Measurements from ENCODE around the gene REV1.

Gene REV1

DNA sequence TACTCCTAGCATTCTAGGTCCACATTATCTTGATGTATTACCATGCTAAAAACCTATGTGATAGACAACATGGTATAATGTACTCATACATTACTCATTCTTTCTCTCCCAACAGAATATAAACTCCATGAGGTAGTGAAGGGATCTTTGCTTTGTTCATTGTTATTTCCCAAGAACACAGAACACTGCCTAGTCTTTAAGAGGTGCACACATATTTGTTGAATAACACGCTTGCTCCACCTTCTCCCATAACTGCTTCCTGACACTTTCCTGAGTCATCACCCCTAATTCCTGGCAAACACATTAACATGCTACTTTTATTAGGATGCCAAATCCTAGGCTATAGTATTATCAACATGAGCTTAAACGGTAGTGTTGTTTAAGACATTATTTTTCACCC, 41.3 kb downstream of the REV1 start:
- DNase-seq (ENCODE audit: low spot score): no peak

DNA sequence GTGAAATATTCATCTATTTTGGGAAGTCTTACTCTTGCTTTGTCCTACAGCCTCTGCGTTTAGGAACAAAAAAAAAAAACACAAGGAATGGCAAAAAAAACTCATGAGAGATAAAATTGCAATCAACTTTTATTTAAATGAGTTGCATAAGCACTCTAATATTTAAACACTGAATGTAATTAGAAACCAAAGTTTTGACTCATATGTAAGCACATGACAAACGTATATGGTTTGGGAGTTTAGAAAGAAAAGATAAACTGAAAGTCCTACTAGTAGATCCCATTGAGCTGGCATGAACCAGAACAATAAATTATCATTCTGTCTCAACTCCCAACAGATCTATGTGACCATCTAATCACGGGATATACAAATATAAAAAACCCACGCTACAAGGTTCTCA, 44.8 kb downstream of the REV1 start:
- no peak for DNase-seq (ENCODE audit: low spot score)

DNA sequence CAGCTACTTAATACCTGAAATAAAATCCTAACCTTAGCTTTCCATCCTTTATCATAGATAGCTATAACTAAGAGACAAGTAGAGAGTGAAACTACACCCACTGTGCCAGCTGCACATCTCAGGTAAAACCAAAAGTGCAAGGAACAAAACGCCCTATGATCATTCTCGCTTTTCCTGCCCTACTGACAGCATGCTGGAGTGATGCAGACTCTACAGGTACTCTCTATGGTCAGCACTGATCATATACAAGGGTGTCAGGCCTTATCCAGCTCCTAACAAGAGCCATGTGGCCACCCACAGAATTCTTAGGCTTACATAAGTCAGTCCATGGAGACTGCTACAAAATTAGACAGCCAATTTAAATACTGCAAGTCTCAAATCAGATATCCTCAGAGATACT, 45.6 kb downstream of the REV1 start:
- no peak for DNase-seq (ENCODE audit: low spot score)

DNA sequence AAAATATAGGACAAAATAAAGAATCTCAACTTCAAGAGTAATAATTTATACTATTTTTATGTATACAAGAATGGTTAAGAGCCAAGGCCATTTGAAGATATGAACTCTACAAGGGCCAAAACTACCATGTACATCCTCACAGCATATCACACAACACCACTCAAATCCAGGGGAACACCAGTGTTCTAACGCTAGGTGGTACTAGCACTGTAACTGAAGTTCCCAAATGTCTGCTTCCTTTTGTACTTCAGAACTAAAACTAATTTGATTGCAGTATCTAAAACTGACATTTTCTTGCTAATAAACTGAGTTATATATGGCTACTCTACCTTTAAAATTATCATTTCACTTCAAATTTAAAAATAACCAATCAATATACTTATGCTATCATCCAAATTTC, 47.0 kb downstream of the REV1 start:
- DNase-seq (ENCODE audit: low spot score): no peak

DNA sequence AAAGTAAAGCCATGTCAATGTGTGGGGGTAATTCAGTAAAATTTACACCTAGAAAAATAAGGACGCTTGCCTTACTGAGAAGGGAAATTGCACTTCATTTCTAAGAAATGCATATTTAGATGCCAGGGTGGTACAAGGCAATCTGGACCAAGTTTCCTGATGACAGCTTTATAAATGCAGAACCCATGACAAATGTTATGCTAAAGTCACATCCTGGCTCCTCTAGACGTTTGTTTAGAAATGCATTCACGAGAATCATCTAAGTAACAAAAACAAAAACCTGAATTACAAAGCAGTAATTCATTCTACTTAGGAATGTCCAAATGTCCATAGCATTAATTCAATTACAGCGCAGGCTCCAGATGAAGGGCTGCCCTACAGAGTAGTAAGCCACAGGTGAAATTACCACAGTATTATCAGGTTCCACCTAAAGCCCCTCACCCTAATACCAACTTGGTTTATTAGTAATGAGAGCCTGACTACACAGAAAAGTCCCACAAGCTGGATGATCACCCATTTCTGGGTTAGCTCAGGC, 49.8 kb downstream of the REV1 start:
- no peak for DNase-seq (ENCODE audit: low spot score)

DNA sequence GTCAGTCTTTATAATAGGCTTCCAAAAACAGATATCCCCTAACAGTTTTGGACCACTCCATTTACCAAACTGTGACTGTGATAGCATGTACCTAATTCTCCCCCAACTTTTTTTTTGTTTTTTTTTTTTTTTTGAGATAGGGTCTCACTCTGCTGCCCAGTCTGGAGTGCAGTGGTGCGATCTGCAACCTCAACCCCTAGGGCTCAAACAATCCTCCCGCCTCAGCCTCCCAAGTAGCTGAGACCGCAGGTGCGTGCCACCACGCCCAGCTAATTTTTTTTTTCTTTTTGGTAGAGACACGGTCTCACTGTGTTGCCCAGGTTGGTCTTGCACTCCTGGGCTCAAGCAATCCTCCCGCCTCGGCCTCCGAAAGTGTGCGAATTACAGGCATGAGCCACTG, 52.9 kb downstream of the REV1 start:
- no peak for DNase-seq (ENCODE audit: low spot score)

DNA sequence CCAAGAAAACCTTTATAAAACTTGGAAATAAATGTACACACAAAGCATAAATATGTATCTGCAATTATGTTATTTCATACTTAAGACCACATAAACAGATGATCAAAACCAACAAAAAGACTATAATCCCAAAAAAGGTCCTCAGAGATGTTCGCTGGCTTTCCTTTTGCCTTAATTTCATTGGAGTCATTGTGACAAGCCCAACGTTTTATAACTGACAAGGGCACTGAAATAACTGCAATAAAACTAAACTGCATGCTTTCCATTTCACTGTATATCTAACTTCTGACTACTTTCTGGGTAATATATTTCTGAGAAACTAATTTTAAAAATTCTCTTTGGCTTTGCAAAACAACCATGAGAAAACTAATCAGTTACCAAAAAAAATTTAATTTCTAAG, 56.5 kb downstream of the REV1 start:
- no peak for DNase-seq (ENCODE audit: low spot score)

DNA sequence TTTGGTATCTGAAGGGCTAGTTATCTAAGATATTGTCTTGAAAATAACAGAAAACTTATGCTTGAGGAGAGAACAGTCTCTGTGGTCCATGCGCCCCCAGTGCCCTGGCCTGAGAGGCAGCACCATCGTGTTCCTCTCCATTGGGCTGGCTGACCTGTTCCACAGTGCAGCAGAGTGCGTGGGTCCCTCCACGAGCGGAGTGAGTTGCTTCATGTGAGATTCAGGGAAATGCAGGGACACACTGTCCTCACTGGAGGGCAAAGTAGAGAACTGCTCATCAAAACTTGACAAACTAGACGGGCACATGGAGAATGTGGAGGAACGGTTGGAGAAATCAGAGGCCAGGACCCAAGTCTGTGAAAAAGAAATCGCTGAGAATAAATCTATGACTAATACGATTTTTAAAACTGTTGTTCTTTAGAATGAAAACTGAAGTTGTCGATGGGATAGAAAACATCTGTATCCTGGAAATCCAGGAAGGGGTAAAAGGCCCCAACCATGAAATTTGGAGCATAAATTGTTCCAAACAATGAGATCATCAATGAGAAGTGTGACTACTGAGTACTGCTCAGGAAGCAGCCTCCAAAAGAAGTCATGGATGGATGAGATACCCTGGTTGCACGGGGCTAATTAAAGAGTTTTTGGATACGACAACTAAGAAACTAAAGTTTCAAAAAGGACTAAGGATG, 58.1 kb downstream of the REV1 start:
- no peak for DNase-seq (ENCODE audit: low spot score)

DNA sequence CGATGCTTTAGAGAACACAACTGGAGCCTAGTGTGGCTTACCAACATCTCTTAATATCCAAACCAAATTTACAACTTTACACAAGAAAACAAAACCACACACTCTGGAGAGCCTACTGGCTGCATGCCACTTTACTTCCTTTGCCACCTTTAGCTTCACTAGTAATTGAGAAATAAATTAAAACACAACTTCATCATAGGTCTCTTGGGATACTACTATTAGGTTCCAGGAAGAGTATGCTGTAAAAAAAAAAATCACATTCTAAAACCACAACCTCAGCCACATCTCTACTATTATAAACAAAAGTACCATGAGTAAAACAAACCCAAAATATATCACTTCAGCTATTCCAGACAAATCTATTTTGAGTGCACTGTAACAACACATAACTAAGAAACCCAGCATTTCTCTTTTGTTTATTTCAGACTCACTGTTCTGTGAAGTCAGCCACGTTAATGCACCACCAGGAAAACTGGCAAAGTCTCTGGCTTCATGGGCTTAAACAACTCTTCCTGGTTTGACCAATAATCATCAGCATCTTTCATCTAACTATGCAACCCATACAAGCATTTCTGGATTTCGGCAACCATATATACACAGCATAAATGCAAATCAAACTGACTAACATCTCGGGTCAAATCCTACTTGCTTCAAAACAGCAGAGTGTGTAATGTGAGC, 59.1 kb downstream of the REV1 start:
- DNase-seq (ENCODE audit: low spot score): no peak

DNA sequence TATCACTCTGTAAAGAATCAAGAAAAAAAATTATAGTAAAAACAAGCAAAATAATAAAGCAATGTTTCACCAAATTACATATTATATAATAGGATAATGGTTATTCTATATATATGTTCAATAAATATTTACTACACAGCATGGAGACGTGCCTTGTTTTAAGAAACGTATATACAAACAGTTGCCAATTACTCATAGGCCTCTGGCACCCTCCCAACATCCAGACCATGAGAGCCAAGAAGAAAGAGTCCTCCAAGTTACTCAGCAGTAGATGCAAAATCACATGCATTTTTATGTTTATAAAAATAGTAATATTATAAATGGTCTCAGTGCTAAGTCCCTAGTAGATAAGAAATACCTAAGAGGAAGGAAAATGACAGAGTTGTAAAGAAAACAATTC, 64.8 kb downstream of the REV1 start:
- no peak for DNase-seq (ENCODE audit: low spot score)

DNA sequence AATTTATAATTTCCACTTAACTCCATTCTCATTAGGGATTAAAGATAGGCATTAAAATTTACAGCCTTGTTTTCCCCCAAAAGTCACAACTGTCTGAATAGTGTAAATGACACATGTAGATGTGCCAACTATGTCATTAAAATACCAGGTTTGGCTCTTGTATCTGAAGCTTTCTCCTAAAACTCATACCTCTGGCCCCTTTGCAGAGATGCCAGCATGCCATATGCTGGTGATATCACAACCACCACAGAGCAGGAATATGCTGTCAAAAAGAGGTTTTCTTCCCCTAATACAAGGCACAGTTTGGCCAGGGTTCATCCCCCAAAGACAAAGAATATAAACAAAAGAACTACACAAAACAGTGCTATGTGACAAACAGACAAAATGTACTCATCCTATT, 65.4 kb downstream of the REV1 start:
- DNase-seq (ENCODE audit: low spot score): no peak

DNA sequence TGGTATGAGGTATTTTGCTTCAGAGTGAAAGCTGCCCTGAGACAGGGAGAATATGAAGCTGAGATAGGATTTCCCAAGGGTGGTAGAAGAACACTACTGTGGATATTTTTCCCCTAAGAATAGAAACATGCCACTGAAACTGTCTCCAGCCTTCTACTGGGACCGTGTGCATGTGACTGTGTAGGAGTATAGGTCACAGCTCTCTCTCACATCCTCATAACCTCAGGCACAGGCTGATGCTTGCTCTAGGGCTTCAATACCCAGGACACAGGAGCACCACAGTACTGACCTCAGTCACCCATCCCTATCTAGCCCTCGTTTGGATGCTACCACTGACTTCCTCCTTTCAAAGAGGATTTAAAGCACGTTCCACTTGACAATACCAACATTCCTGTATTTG, 67.2 kb downstream of the REV1 start:
- no peak for DNase-seq (ENCODE audit: low spot score)

DNA sequence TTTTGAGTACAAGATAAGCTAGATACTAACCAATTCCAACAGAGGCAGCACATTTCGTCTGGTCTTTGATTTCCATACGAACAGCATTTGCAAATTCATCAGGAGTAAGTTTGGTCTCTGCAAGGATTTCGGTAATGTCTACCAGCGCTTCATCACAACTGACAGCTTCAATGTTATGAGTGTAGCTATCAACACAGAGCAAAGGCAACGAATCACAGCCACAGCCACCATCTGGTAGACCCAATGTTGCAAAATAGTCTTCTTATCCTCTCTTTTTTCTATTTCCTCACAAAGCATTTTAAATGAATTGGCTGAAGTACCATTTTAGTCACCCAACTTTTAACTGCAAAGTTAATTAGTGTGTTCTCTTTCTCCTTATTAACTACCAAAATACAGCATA, 68.3 kb downstream of the REV1 start:
- DNase-seq (ENCODE audit: low spot score): no peak

DNA sequence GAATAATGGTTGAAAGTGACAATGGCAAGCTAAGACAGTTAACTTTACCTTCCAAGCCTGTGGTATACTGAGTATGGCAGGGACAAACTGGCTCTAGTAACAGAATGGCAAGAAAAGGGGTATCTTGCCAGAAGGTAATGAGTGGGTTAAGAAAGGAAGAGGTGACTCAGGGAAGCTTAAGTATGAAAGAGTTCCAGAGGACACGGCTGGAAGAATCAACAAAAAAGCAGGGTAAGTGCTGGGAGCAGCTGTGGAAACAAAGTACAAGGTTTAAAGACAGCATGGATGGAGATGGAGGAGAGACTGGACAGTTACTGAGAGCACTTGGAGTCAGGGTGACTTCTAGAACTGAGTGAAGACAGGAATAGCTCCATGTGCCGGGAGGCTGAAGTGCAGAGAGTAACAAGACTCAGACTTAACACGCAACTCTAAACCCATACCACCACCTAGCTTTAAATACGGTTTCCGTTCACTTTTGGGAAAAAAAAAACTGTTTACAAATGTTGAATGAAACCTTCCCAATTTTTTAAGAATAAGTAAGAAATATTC, 69.0 kb downstream of the REV1 start:
- DNase-seq (ENCODE audit: low spot score): no peak

DNA sequence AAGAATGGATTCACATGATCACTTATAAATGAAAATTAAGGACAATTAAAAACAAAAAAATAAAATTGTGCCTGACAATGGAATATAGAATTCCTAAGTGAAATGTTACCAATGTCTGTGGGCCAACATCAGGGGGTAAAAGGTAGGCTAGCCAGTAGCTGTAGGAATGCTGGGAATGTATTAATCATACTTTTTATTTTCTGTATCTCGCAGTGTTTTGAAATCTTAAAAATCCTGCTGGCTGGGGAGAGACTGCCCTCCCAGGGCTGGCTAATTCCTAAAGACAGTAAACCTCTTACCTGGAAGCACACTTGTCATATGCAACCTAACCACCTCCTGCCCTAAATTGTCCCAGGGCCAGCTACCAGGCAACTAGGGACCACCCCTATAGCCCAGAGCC, 69.8 kb downstream of the REV1 start:
- no peak for DNase-seq (ENCODE audit: low spot score)

DNA sequence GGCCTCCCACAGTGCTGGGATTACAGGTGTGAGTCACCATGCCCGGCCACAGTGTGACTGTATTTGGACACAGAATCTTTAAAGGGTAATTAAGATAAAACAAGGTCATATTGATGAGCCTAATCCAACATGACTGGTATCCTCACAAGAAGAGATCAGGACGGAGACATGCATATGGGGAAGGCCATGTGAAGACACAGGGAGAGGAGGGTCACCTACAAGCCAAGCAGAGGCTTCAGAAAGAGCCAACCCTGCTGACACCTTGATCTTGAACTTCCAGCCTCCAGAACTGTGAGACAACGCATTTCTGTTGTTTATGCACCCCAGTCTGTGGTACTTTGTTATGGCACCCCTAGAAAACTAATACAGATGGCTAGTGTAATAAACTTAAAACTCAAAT, 72.4 kb downstream of the REV1 start:
- no peak for DNase-seq (ENCODE audit: low spot score)

DNA sequence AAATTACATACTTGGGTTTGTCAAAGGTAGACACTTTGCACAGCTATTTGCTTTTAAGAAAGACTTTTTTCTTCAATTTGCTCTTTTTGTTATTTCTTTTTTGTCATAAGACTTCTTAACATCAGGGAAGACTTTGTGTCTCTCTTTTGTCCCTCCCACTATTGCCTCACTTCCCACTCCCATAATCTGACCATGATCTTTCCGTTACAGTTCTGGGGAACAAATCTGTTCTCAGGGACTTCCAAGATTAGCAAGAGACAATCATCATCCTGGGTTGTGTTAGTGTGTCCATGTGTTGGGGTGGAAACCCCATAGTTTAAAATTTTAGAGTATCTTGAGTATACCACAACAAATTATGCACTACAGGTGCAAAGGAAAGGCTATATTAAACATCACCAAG, 75.3 kb downstream of the REV1 start:
- DNase-seq (ENCODE audit: low spot score): no peak

DNA sequence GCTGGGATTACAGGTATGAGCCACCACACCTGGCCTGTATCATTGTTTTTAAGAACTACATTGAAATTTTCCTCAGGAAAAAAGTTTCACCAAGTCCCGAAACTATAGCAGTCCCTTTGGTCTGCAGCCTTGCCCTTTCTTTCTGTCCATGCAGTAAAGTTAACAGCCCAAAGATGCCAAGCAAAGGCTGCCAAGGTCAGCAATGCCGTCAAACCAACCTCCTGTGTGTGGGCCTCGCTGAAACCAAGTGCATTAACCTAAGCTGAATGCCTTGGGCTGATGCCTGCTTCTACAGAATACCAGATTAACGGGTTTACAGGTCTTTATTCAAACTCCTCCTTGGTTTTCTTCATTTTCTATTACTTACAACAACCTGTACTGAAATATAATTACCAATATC, 79.5 kb downstream of the REV1 start:
- no peak for DNase-seq (ENCODE audit: low spot score)

DNA sequence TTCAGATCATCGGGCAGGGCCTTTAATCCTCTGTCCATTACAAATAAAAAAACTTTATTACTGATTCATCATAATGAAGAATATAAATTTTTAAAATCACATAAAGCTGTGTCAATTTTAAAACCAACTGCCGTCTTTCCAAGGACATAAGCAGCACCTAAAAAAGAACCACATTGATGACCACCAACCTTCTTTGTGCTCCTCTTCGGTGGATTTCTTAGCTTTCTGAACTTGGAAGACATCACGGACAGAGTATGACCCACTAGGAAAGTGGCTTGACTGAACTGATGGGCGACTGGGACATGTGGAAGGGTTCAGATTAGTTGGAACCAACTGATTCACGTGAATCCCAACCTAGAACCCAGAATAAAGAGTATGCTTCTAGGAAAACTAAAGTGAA, 83.7 kb downstream of the REV1 start:
- DNase-seq (ENCODE audit: low spot score): no peak

DNA sequence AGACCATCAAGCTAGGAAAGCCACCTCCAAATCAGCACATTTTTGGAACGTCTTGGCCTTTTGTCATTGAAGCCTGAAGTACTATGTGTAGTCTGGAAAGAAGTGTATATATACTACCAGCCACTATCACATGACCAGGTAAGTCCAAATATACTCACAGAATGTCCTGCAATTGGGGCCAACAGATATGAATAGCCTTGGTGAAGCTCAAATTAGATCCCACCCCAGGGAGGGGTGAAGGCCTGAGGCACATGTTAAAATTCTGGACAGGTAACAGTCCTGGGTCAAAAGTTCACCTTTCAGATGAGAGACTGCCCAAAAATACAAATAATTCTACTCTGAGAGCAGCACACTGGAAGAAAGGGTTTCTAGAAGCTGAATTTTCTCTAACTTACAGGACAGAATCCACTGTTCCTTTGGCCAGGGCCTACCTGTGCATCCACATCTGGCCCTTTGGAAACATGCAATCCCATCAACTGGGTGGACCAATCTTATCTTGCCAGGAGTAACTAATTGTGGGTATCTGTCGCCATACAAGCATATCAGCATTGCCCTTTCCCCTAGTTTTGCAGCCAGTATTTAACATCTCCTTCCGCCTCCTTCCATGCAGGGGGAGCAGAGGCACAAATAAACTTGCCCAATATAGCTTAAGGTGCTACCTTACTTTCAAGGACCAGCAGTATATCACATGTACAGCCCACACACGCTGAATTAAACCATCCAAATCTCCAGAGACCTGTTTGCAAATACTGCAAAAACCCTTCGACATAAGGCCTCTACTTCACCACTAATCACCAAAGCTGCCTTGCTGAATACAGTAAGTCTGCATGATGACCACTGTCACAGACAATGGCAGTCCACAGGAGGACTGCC, 84.8 kb downstream of the REV1 start:
- no peak for DNase-seq (ENCODE audit: low spot score)

DNA sequence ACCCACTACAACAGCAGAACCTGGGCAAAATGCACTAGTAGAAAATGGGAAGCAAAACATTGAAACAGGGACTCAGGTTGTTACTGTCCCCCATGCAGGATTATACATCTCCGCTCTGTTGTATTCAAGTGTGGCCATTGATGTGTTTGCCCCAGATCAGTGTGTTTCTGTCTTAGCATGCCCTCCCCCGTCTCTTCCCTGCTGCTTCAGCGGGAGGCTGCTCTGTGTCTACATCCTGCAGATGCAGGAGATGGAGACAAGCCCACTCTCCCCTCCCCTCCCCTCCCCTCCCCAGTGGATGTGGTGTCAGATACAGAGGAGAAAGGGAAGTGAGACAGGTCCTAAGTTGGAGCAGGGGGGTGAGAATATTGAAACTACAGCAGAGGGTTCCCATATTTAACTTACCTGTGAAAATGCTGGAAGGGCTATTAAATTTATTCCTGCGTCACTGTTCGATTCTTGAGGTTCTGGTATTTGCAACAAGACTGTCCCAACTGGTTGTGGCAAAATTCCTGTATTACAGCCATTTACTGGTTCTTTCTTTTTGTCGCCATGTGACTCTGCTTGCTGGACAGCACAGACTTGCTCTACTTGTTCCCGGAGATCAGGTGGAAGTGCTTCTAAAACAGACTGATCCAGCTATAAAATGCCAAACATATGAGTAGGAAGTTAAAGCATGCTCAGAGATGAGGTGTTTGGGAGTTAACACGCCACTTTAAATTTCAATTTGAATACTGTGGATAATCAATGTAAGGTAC, 85.6 kb downstream of the REV1 start:
- no peak for DNase-seq (ENCODE audit: low spot score)

DNA sequence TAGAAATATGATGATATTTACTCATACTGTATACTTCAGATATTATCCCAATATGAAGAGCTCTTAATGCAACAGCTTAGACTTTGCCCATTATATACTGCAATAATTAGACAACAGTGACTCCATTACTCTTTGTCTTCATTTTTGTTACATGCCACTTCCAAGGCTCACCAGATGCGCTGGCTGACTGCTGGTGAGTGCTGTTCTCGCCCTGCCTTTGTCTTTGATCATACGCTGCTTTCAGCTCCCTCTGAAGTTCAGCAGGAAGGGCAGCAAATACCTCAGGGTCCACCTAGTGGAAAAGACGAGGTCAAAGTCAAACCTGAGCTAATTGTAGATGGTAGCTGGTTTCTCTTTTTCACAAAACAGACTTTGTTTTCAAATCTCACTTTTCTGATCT, 86.3 kb downstream of the REV1 start:
- DNase-seq (ENCODE audit: low spot score): no peak
